Esophagus mucosa (tissue), 1 donor: ENCODE data around the gene TM9SF1. TPM values are rescaled to one million over a fixed set of nuclear protein-coding genes. Genes with fewer than 3 reads are reported as not detected.

ENCODE experiments used
- ATAC-seq: fragments of 200-7000 bp; cut with Tn5 transposase; one replicate; pipeline ENCODE4 v1.9.1; 2020
- total RNA-seq: library from RNA; stranded (reverse); gene quantifications from one replicate; pipeline ENCODE4 v1.2.4, GENCODE V29; 2023
- donor health status: DM: yes; HTN: yes; CAD: no.

The TM9SF1 gene
- total RNA-seq, 1 donor from 2014 or later = 30.3 TPM

DNA sequence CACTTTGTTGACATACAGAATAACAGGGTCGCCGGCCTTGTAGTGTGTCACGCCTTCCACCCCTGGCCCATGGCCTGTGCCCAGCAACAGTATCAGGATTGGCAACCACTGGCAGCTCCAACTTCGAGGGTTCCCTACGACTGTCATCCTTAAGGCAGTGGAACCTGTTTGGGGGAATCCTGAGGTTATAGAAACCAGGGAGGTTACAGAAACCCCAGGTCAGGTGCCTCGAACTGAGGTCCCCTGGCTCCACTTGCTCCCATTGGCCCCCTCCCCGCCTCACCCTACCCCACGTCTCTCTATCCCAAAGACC lies 412 bp downstream of the TM9SF1 start:
- ATAC-seq = no peak

DNA sequence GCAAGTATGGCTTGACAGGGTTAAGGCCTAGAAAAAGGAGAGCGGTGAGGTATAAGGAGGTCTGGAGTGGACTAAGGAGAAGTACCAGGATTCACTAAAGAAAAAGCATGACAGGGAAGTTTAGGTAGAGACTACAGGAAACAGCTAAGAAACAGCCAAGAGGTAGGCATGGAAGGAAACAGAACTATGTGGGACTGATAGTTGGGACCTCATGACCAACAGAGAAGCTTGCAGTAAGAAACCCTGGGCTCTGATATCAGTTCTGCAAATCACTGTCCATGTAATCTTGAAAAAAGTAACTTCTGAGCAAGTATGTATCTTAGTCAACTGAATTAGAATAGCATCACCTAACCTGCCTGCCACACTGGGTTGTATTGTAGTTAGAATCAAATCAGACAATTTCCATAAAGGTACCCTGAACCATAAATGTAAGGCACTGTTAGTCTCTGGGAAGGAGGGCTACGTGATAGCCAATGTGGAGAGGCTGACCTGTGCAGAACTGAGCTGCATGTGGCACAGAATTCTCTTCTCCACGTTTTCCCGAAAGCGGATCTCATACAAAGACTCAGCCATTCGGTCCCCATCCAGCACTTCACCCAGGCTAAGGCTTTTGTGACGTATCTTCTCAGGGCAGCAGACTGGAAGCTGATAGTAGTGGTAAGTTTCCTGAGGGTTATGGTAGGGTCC lies 912 bp downstream of the TM9SF1 start:
- no peak for ATAC-seq

DNA sequence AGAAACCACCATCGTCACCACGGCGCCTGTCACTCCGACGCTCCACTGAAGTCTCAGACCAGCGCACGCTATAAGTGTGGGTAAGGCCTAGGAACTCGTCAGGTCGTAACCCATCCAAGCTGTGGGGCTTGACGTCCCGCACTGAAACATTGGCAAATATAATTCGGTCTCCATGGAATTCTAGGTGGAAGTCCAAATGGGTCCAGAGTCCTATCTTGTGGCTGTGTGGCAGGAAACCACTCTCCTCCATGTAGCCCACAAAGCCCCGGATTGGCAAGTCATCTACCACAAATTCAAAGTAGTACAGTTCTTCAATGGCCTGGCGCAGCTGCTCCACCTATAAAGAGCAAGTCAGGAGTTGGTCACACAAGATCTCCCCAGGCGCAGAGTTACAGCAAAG lies 2.3 kb downstream of the TM9SF1 start:
- no peak for ATAC-seq

DNA sequence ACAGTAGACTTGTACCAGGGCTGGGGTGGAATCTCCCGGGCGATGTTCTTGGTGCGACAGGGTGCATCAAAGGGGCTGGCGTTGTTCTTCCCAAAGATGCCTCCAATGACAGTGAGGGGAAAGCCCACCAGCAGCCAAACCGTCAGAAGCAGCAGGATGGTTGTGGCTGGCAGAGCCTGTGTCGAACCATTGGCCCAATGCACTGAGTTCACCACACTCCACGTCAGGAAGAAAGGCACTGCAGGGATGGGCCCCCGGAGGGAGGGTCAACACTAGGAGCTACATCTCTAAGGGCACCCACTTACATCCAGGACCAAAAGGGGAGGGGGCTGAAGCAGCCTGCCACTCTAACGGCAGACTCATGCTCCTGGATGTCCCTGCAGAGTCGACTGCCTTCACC lies 4.8 kb downstream of the TM9SF1 start:
- ATAC-seq = no peak

DNA sequence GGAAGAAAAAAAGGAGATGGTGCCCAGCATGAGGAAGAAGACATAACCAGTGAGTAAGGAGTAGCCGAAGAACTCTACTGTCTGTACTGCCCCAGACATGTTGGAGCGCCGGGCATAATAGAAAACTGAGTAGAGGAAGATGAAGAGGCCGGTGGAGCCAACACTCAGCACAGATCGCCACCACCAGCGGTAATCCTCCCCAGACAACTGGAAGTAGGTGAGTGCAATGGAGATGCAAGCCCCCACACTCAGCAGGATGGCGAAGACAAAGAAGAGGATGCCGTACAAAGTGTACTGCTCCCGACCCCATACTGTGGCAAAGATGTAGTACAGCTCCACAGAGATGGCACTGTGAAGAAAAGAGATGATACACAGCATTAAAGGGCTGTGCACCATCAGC lies 5.8 kb downstream of the TM9SF1 start:
- no peak for ATAC-seq

DNA sequence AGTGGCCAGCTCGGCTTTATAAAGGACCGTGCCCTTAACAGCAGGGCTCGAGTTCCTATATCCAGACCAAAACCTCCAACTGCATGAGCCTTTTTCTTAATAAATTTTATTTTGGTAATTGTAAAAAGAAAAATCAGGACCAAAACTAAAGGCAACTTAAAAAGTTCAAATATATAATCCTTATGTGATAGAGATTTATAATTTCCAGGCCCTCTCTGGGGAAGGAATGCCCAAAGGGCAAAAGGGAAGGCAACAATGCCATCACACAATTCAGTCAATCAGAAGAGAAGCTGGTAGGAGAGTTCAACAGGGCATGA lies 6.2 kb downstream of the TM9SF1 start:
- ATAC-seq = no peak

DNA sequence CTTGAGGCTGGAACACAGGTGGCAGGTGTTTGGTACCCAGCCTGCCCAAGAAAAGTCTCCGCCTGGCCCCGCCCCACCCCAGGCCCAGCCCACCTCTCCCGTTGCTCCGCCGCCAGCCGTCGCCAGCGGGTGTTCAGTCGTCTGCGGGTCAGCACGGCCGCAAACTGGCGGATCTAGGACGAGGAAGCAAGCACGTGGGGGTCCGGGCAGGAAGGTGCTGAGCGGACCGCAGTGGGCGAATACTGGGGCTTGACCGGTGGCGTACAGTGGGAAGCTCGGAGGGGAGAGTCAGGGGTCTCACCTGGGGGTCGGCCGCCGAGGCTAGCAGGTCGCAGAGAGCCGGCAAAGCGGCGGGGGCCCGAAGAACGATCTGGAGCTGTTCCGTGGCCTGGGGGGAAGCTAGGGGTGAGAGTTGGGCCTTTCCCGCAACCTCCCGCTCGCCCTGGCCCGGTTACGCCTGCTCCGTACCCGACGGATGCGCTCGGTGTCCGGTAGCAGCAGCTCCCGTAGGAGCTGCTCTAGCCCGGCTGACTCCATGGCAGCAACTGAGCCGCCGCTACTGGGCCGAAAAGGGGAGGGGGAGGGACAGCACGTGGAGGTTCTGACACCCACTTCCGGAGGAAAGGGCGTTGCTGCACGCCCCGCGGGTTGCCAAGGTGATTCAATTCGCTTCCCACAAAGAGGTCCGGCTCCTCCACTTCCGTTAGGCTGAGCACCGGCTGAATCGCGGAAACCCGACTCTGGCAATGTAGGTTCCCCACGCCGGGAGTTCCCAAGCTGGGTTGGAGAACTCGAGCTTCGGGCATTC lies 6.8 kb downstream of the TM9SF1 start, which contains the start of gene IPO4:
Gene IPO4 (minus strand): TSS at position 566 of the 808 bp plus-strand sequence. CDS start 29 bp downstream, at position 537.
- peak; percentile 91 for ATAC-seq

DNA sequence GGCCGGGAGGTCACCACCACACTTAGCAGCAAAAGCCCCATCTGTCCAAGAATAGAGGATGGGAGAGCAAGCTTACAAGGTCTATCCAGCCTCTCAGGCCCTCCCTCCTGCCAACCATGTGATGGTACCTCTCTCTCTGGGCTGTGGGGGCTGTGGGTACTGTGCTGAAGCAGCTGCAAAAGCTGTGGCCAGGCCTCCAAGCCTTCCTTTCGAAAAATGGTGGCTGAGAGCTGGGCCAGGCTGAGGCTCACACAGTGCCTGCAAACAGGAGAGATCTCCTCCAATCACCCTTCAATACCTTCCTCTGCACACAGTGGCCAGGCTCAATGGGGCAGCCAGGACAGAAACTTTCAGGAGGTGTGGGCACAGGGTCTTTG lies 7.7 kb downstream of the TM9SF1 start:
- ATAC-seq = no peak

DNA sequence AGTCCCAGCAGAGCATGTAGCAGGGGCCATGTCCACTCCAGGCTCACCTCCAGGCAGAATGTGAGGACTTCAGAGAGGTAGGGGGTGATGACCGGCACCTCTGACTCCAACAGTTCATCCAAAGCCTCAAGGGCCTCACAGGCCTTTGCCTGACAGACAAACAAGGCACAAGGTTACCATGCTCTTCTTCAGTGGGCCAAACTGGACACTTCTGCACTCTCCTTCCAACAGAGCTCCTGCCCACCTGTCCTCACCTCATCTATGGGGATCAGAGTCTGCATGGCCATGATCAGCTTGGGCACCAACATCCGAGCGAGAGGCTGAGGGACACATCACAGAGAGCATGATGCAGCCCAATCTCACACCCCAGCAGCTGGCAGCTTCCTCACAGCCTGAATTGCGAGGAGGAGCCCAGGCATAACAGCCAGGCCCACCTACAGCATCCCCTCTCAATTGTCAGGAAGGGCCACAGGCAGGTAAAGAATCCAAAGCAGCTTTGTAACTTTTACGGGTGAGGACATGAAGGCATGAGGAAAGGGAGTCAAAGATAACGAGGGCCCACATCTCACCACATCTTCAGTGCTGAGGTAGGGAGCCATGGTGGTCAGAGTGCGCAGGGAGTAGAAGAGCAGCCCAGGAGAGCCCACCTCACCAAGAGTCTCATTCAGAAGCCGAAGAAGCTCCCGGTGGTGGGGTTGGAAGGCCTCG lies 8.3 kb downstream of the TM9SF1 start:
- no peak for ATAC-seq

DNA sequence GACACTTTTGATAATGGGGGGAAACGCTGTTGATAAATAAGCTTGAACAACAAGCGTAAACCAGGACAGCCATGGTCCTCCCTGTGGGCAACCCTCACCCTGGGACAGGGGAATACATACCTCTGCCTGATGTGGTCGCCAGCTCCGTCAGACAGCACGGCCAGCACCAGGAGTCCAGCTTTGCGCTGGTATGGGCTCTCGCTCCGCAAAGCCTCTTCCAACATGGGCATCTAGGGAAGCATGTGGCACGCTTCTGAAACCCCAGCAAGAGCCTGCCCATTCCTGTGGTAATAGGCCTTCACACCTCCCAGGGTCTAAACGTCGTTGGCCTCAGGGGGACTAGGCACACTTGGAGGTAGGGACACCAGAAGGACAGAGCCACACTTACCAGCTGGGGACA lies 9.5 kb downstream of the TM9SF1 start:
- ATAC-seq = no peak

DNA sequence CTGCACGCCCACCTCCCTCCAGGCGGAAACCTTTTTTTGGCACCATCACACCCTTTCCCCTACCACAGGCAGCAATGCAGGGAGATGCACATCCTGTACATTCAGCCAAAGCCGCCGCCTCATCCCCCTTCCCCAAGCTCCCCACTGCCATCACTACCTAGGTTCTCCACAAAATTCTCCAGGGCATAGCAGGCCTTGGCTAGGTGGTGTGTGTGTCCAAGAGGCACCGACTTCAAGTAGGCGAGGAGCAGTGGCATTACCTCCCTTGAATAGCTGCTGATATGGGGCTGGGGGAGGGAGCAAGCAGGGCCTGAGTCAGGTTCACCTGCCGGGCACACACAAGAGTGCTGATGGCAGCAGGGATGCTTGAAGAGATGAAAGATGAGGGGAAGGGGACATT lies 10.2 kb downstream of the TM9SF1 start:
- ATAC-seq = no peak

DNA sequence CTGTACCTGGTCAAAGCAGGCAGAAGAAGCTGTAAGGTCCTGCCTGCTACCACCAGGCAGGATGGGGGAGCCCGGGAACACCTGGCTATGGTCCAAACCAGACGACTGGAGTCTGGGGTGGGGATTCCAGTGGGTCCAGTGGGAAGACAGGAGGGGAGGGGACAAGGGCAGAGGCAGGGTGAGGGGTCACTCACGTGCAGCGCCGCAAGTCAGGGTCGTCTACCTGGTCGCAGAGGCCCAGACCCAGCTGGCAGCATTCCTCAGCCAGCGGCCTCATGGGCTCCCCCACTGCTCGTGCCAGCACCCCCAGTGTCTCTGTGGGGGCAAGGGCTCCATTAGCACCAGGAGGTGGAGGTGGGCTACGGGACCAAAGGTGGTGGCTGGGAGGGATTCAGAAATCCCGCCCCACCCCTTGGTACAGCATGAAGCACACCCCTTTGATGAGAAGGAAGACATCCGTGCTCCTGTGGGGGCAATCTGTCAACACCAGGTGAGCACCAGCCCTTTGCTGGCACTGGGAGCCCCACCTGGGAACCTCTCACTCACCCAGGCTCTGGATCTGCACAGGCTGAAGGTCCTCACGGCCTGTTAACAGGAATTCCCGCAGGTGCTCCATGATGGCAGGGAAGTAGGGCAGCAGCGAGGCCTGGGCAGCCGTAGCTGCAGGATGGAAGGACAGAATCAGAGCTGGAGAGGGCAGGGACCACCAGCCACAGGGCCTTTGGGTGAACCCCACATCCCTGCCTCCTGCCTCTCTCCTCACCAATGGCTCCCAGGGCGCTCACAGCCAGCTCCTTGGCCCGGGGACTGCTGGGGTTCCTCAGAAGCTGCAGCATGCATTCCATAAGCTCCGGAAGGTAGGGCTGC lies 10.9 kb downstream of the TM9SF1 start:
- no peak for ATAC-seq

DNA sequence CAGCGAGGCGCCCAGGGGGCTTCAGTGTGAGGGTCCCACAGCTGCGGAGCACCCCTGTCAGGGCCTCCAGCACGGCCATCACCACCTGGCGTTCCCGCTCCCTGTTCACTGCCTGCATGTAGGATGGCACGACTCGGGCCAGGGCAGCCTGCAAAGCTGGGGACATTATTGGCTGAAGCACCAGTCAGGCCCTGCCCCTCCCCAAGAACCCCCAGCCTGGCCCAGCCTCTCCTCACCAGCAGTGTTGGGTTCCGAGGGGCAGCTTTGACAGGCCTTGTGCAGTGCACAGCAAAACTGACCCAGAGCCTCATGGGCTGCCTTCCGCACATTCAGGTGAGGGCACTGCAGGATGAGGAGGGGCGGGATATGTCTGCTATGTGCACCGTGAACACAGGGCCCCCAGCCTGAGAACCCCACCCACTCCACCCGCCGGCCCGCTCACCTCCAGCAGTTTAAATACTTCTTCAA lies 12.2 kb downstream of the TM9SF1 start:
- no peak for ATAC-seq

DNA sequence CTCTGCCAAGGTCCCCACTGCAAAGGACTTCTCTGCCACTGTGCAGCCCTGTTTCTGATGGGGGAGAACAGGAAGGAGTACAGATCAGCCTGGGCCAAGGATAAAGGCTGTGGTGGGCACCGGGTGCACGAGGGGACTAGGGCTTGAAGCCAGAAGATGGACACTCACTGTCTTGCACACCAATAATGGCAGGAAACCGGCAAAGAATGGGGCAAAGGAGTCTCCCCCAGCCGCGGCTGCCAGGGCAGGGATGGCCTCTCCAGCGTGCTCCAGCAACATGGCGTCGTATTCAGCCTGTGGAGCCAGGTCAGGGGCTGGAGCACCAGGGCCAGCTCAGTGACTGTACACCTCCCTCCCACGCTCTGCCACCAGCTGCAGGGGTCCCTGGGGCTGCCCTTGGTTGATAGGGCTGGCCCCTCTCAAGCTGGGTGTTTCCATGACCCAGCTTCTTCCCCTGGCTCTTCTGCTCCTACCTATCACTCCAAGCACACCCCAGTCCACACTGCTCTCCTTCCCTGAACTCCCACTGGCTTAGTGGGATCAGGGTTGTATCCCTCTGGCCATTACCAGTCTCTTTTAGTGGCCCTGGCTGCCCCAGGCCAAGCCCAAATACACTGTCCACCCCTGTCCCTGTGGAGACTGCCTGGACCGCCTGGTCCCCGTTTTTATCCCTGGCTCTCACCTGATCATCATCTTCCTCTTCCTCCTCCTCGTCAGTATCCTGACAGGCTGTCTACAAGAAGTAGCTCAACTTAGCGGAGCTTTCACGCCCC lies 12.9 kb downstream of the TM9SF1 start:
- no peak for ATAC-seq

DNA sequence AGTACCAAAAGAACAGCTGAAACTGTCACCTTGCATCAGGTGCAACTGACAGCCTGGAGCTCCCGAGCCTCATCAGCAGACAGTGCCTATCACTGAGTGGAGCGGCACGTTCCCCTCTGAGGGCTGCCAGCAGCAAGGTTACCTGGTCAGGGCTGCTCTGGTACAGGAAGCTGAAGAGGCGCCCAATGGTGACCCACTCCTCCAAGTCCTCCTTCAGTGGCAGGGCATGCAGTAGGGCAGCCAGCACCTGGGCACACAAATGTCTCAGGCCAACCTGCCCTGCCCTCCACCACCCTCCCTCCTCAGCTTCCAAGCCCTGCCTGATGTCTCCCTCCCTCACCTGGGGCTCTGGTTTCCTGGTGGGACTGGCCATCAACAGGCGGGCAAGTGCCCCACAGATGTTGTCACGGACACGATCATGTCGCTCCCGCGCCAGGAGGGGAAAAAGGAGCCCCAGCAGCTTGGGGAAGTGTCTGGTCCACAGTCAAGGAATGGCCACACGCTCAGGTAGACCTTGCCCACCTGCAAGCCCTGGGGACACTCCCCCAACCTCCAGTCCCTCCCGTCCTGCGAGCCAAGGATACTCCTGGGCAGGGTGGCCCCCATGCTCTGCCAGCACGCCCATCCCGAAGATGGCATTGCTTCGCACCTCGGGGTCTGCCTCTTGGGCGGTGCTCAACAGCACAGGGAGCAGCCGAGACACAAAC lies 13.7 kb downstream of the TM9SF1 start:
- ATAC-seq = no peak

DNA sequence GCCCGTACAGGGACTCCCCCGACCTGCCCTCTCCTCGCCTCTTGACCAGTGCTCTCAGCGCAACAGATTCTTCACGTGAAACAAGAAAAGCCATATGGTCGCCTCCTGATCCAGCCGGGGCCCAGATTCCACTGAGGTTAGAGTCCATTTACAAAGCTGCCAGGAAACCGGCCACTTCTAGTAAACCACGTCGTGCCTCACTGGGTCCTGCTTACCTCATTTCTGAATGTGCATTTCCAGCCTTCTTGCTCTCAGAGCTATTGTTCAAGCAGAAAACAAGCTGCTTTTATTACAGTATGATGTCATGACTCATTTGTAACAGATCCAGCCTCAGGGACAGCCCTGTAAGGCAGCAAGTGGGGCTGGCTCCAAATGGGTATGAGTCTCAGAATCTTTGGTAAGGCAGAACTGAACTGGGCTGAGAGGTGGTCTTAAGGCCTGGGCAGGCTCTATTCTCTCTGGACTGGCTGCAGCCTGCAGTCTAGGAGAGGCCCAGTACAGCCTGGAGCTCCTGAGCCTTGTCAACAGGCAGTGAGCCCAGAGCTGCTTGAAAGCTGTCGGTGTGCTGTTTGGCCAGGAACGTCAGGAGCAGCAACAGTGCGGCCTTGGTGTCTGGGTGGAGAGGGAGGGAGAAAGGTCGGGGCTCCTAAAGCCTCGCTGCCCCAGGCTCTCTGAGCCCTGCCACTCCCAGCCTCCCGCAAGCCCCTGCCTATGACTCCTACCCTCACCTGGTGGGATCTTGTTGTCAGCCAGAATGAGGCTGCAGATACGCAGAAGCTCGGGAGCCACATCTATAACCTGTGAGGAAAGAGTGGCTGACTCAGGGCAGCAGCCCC lies 15.1 kb downstream of the TM9SF1 start:
- peak; percentile 9 for ATAC-seq

DNA sequence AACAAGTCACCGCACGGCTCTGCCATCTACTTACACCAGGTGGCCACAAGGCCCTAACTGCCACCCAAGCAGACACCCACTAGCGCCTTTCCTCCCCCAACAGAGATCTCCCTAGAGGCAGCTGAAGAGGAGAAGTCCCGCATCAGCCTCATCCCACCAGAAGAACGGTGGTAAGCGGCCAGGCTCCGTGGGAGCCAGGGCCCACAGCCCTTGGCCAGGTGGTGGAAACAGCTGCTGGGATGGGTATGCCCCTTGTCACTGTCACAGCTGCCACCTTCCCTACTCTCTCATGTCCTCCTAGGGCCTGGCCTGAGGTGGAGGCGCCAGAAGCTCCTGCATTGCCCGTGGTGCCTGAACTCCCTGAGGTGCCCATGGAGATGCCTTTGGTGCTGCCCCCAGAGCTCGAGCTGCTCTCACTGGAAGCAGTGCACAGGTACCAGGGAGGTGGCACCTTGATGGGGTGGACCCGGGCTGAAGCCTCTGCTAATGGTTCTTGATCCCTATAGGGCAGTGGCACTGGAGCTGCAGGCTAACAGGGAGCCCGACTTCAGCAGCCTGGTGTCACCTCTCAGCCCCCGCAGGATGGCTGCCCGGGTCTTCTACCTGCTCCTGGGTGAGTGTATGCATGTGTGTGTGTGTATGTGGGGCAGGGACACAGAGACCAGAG lies 15.8 kb downstream of the TM9SF1 start:
- no peak for ATAC-seq

DNA sequence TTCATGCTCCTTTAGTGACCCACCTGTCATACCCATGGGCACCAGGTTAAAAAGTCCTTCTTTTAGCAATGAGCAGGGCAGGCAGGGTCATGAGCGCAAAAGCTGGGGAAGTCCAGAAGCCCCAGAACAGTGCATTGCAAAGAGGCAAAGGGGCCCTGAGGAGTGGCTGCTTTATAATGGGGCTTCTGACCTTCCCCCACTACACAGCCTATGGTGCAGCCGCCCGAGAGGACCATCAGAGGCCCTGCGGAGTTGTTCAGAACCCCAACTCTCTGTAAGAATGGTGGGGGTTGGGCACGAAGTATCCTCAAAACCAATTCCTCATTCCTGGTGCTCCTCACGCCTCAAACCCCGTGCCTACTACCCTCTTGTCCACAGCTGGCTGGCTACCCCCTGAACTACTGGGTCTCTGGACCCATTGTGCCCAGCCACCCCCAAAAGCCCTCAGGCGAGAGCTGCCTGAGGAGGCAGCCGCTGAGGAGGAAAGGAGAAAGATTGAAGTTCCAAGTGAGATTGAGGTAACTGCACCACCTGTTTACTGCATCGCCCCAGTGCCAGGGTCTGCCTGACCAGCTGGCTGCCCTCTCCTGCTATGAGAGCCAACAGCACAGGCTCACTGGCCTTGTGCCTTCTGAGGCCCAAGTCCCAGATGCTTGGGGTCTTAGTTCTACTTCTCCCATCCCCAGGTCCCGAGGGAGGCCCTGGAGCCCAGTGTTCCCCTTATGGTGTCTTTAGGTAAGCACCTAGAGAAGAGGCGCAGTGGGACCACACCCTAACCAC lies 16.7 kb downstream of the TM9SF1 start:
- no peak for ATAC-seq

DNA sequence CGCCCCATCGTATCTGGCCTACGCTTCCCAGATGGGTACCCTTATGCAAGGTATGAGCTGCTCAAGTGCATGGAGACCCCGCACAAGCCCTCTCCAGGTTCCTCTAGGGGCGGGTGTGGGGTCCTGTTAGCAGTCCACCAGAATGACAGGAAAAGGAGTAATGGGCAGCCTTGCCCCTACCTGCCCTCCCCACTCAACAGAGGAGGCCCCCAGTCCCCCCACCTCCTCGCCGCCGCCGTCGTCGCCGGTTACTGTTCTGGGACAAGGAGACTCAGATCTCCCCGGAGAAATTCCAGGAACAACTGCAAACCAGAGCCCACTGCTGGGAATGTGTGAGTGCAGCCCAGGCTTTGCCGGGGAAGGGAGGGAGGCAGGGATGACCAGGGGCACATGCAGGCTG lies 17.4 kb downstream of the TM9SF1 start:
- ATAC-seq = no peak
